ENCODE measurements around the gene RBL2.

Gene RBL2

GRCh38 chr16:53519417-53520091, 85.3 kb downstream of the RBL2 start:
- H2AFZ ChIP-seq (ENCODE audit: low read length): no peak overlapping the region
- H3K27me3 ChIP-seq (ENCODE audit: insufficient read depth, low read length, poor library complexity, severe bottlenecking): peaks cover 72% of the 10 kb centered on the region
- peak overlapping the region; percentile 85 for H3K4me2 ChIP-seq (ENCODE audit: low read depth, low read length, poor library complexity, severe bottlenecking)
- H3F3A ChIP-seq (ENCODE audit: low read depth): no peaks in the 10 kb centered on the region; the same call in 1 of the 2 replicates
- peaks cover 18% of the 10 kb centered on the region for H3K4me1 ChIP-seq (ENCODE audit: insufficient read depth, low read length, poor library complexity, severe bottlenecking)
- H3K9ac ChIP-seq (ENCODE audit: low read depth, low read length, poor library complexity, severe bottlenecking): no peak overlapping the region
- H3K9me2 ChIP-seq (replicated peaks; ENCODE audit: low read depth, low read length): no peaks in the 10 kb centered on the region
- H4K20me1 ChIP-seq (ENCODE audit: insufficient read depth, low read length, poor library complexity, severe bottlenecking): no peaks in the 10 kb centered on the region
- no peaks in the 10 kb centered on the region for H3K79me2 ChIP-seq (ENCODE audit: insufficient read depth, low read length)
- H3K36me3 ChIP-seq (ENCODE audit: insufficient read depth, low read length): no peaks in the 10 kb centered on the region
- no peak overlapping the region for H3K4me3 ChIP-seq (ENCODE audit: low read length, poor library complexity, severe bottlenecking)
- no peak for TF ChIP-seq EZH2phosphoT487 (IDR thresholded peaks at IDR 0.05; ENCODE audit: borderline replicate concordance)
- no peak for TF ChIP-seq CTCF (conservative IDR thresholded peaks at IDR 0.05; ENCODE audit: low read length)
- H3K9me3 ChIP-seq (ENCODE audit: insufficient read depth, low read depth, low read length): no peaks in the 10 kb centered on the region

- Histone ChIP-seq H2AFZ (ENCODE audit: low read length) (no peak overlapping the region), H3F3A (ENCODE audit: low read depth) (no peaks in the 10 kb centered on the region; the same call in 1 of the 2 replicates), H3K9me3 (ENCODE audit: insufficient read depth, low read depth, low read length) (no peaks in the 10 kb centered on the region), H3K4me2 (ENCODE audit: low read depth, low read length, poor library complexity, severe bottlenecking) (no peak overlapping the region), H3K36me3 (ENCODE audit: insufficient read depth, low read length) (no peaks in the 10 kb centered on the region), H3K4me1 (ENCODE audit: insufficient read depth, low read length, poor library complexity, severe bottlenecking) (peaks cover 10% of the 10 kb centered on the region), H3K79me2 (ENCODE audit: insufficient read depth, low read length) (no peaks in the 10 kb centered on the region), H3K27me3 (ENCODE audit: insufficient read depth, low read length, poor library complexity, severe bottlenecking) (peaks cover 39% of the 10 kb centered on the region), H3K9ac (ENCODE audit: low read depth, low read length, poor library complexity, severe bottlenecking) (no peak overlapping the region), H3K9me2 (replicated peaks; ENCODE audit: low read depth, low read length) (no peaks in the 10 kb centered on the region), H3K4me3 (ENCODE audit: low read length, poor library complexity, severe bottlenecking) (no peak overlapping the region), H4K20me1 (ENCODE audit: insufficient read depth, low read length, poor library complexity, severe bottlenecking) (no peaks in the 10 kb centered on the region)
- TF ChIP-seq EZH2phosphoT487 (IDR thresholded peaks at IDR 0.05; ENCODE audit: borderline replicate concordance) (no peak), CTCF (conservative IDR thresholded peaks at IDR 0.05; ENCODE audit: low read length) (no peak)
Measured at GRCh38 chr16:53523126-53523804, 89.0 kb downstream of the RBL2 start.

GRCh38 chr16:53523971-53524548, 89.8 kb downstream of the RBL2 start:
- H4K20me1 ChIP-seq (ENCODE audit: insufficient read depth, low read length, poor library complexity, severe bottlenecking): no peaks in the 10 kb centered on the region

More at GRCh38 chr16:53523971-53524548, 89.8 kb downstream of the RBL2 start:
- Histone ChIP-seq H2AFZ (ENCODE audit: low read length) (no peak overlapping the region), H3K4me1 (ENCODE audit: insufficient read depth, low read length, poor library complexity, severe bottlenecking) (peaks cover 4% of the 10 kb centered on the region), H3K36me3 (ENCODE audit: insufficient read depth, low read length) (no peaks in the 10 kb centered on the region), H3K9me3 (ENCODE audit: insufficient read depth, low read depth, low read length) (no peaks in the 10 kb centered on the region), H3K4me3 (ENCODE audit: low read length, poor library complexity, severe bottlenecking) (no peak overlapping the region), H3F3A (ENCODE audit: low read depth) (no peaks in the 10 kb centered on the region; the same call in 1 of the 2 replicates), H3K27me3 (ENCODE audit: insufficient read depth, low read length, poor library complexity, severe bottlenecking) (peaks cover 39% of the 10 kb centered on the region), H3K9me2 (replicated peaks; ENCODE audit: low read depth, low read length) (no peaks in the 10 kb centered on the region), H3K9ac (ENCODE audit: low read depth, low read length, poor library complexity, severe bottlenecking) (no peak overlapping the region), H3K4me2 (ENCODE audit: low read depth, low read length, poor library complexity, severe bottlenecking) (no peak overlapping the region), H3K79me2 (ENCODE audit: insufficient read depth, low read length) (no peaks in the 10 kb centered on the region)
- TF ChIP-seq EZH2phosphoT487 (IDR thresholded peaks at IDR 0.05; ENCODE audit: borderline replicate concordance) (no peak), CTCF (conservative IDR thresholded peaks at IDR 0.05; ENCODE audit: low read length) (no peak)

Measured in Loucy (cell line).